Panc1 (cell line): ENCODE results near the gene TTLL5. TPM values are rescaled to one million over a fixed set of nuclear protein-coding genes. Genes with fewer than 3 reads are reported as not detected.
"Not testable (repeated sequence)": the region's sequence is repeated elsewhere in the genome, so short reads cannot be mapped to it uniquely, and the experiment has no call there.

Experiments used
- ATAC-seq: fragments of 200-7000 bp; cut with Tn5 transposase; 2 replicates; pipeline ENCODE4 v1.9.1; 2020; ENCODE audit warnings: mild to moderate bottlenecking, moderate library complexity
- BruUV-seq: library from RNA; stranded (reverse); fragments of 400-500 nt; replicated peaks from 2 replicates; lab custom pipeline; 2021; lab: Mats Ljungman, UMichigan
- CTCF ChIA-PET: fragments of 300-600 bp; sonication (Branson Sonifier 250); formaldehyde crosslinking; loops from one replicate; lab custom pipeline; 2022; ENCODE audit warnings: antibody characterized with exemption; lab: Charles Lee
- POLR2A ChIA-PET: fragments of 300-600 bp; sonication (Branson Sonifier 250); formaldehyde crosslinking; loops from one replicate; lab custom pipeline; 2022; ENCODE audit warnings: antibody characterized with exemption; lab: Charles Lee
- DNase-seq: peaks from one replicate; pipeline ENCODE4 v3.0.0-alpha.2; 2010; ENCODE audit warnings: low read depth, low spot score
- H3K27ac ChIP-seq: 2 replicates; pipeline ENCODE4 v1.5.1; 2011; ENCODE audit warnings: mild to moderate bottlenecking, low read length, inconsistent platforms
- H3K27me3 ChIP-seq: fragments of 200-500 bp; sonication (Bioruptor generic); 2 replicates; pipeline ENCODE4 v1.6.0; 2014; ENCODE audit warnings: low read length, inconsistent platforms; ENCODE audit not compliant: control insufficient read depth, insufficient read depth
- H3K36me3 ChIP-seq: fragments of 200-500 bp; sonication (Bioruptor generic); 2 replicates; pipeline ENCODE4 v1.5.1; 2014; ENCODE audit warnings: inconsistent platforms, mild to moderate bottlenecking, low read length, moderate library complexity; ENCODE audit not compliant: control insufficient read depth, insufficient read depth
- H3K4me1 ChIP-seq: 2 replicates; pipeline ENCODE4 v1.5.1; 2011; ENCODE audit warnings: inconsistent platforms, mild to moderate bottlenecking, low read length, moderate library complexity; ENCODE audit not compliant: control insufficient read depth, insufficient read depth
- H3K4me3 ChIP-seq, 2 experiments: 2 replicates each; pipeline ENCODE4 v1.5.1; 2011 to 2012; ENCODE audit warnings: low read depth in 2 of 2, low read length in 2 of 2, mild to moderate bottlenecking in 2 of 2, inconsistent platforms in 1 of 2, moderate library complexity in 1 of 2
- H3K9me3 ChIP-seq: fragments of 200-500 bp; sonication (Bioruptor generic); 2 replicates; pipeline ENCODE4 v1.5.1; 2014; ENCODE audit warnings: low read depth, mild to moderate bottlenecking, inconsistent platforms, low read length, moderate library complexity; ENCODE audit not compliant: control insufficient read depth, insufficient read depth
- CTCF ChIP-seq: fragments of 450-650 bp; IDR thresholded peaks from 2 replicates; pipeline ENCODE4 v1.5.1; 2017; ENCODE audit warnings: mild to moderate bottlenecking
- POLR2AphosphoS5 ChIP-seq: IDR thresholded peaks from 2 replicates; pipeline ENCODE4 v1.6.1; 2012; ENCODE audit warnings: mild to moderate bottlenecking, low read depth, low read length, moderate library complexity
- REST ChIP-seq, 2 experiments: IDR thresholded peaks; 2 replicates each; pipeline ENCODE4 v1.6.1; 2011 to 2012; ENCODE audit warnings: low read depth in 2 of 2, control low read depth in 1 of 2, low read length in 1 of 2, mild to moderate bottlenecking in 1 of 2, moderate library complexity in 1 of 2; ENCODE audit not compliant: insufficient read depth in 1 of 2
- SIN3A ChIP-seq: IDR thresholded peaks from 2 replicates; pipeline ENCODE4 v1.6.1; 2012; ENCODE audit warnings: low read depth, mild to moderate bottlenecking, low read length, moderate library complexity, borderline replicate concordance; ENCODE audit not compliant: insufficient read depth
- TCF7L2 ChIP-seq: IDR thresholded peaks from 2 replicates; pipeline ENCODE4 v1.6.1; 2011; ENCODE audit warnings: mild to moderate bottlenecking, low read depth, low read length, inconsistent platforms
- in situ Hi-C: cut with HindIII; loops from 2 replicates; pipeline ENCODE4 v1.10.0; 2016; ENCODE audit warnings: low sequenced_read_pairs, low pct_unique_long_range_greater_than_20kb
- intact Hi-C: fragments of 100-400 bp; cut with micrococcal nuclease; formaldehyde crosslinking; loops from one replicate; pipeline ENCODE4 v1.10.0; 2022; ENCODE audit not compliant: unreplicated experiment
- total RNA-seq: library from RNA; stranded (reverse); gene quantifications from one replicate; pipeline ENCODE4 v1.2.1, GENCODE V29; 2021; ENCODE audit not compliant: unreplicated experiment

TTLL5 gene
- total RNA-seq, 1 experiment from 2014 or later, result 23.5 TPM

GRCh38 chr14:75689012-75689411 lies 28.0 kb downstream of the TTLL5 start:
- no peak for ATAC-seq
- POLR2A ChIA-PET, result no interaction called here
- no TSS peak for BruUV-seq

GRCh38 chr14:75690010-75690409 lies 29.0 kb downstream of the TTLL5 start:
- Histone ChIP-seq H3K4me1 (no peaks in the 10 kb centered on the region), H3K9me3 (no peaks in the 10 kb centered on the region), H3K27me3 (no peaks in the 10 kb centered on the region), H3K27ac (no peak overlapping the region), H3K4me3 (no peak overlapping the region), H3K36me3 (no peaks in the 10 kb centered on the region)
- ATAC-seq, result no peak
- intact Hi-C loops (no loop called here), in situ Hi-C loops (no loop called here)
- CTCF ChIA-PET, result no interaction called here
- DNase-seq, result no peak
- POLR2A ChIA-PET, result no interaction called here
- BruUV-seq, result no TSS peak
- TF ChIP-seq TCF7L2, result no peak
- TF ChIP-seq REST (IDR thresholded peaks at IDR 0.05; ENCODE audit: insufficient read depth in 1 of 2, low read depth in 2 of 2, low read length in 1 of 2), result no peak
- no peak for TF ChIP-seq CTCF
- TF ChIP-seq POLR2AphosphoS5, result no peak
- TF ChIP-seq SIN3A, result no peak

More at GRCh38 chr14:75689012-75689411, 28.0 kb downstream of the TTLL5 start:
- Histone ChIP-seq H3K27ac (no peak overlapping the region), H3K27me3 (no peaks in the 10 kb centered on the region), H3K36me3 (0 out of 2 replicates have a peak, but pooled peaks cover 2% of the 10 kb centered on the region), H3K9me3 (no peaks in the 10 kb centered on the region), H3K4me1 (no peaks in the 10 kb centered on the region), H3K4me3 (no peak overlapping the region)
- CTCF ChIA-PET, result no interaction called here
- TF ChIP-seq REST (IDR thresholded peaks at IDR 0.05; ENCODE audit: insufficient read depth in 1 of 2, low read depth in 2 of 2, low read length in 1 of 2), result no peak
- no peak for TF ChIP-seq POLR2AphosphoS5
- TF ChIP-seq SIN3A, result no peak
- no peak for TF ChIP-seq TCF7L2
- TF ChIP-seq CTCF, result no peak
- DNase-seq, result no peak
- intact Hi-C loops (no loop called here), in situ Hi-C loops (no loop called here)

- H3K4me1 ChIP-seq, intact Hi-C loops, H3K4me3 ChIP-seq, ATAC-seq, in situ Hi-C loops, BruUV-seq, DNase-seq, H3K27me3 ChIP-seq, H3K27ac ChIP-seq, H3K9me3 ChIP-seq, POLR2A ChIA-PET, CTCF ChIA-PET, H3K36me3 ChIP-seq: not testable (repeated sequence)
These were observed 34.0 kb downstream of the TTLL5 start for GRCh38 chr14:75695025-75695424.
